ENCODE measurements around the gene SON. TPM values are rescaled to one million over a fixed set of nuclear protein-coding genes. Genes with fewer than 3 reads are reported as not detected.

The SON gene
- total RNA-seq, 2 experiments from 2014 or later = 420 to 438 TPM

DNA sequence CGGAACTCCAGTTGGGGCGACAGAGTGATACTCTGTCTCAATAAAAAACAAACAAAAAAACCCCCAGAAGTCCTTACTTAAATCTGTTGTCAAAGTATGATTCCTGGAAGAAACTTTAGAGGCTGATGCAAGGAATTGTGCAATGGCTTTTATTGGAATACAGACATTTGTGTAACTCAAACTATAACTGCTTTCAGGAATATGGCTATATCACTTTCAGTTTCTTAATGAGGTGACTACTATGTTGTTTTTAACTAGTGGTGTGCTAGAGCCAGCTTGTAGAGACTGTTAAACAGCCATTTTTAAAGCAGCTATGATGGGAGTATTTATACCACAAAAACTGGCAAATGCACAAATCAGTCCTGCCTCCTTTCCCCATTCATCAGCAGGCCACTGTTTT, 28.6 kb upstream of the SON start:
- CTCF ChIA-PET = interaction anchor here (0.6 kb wide), 1 partner anchor 1008 kb away, joined by 5 read pairs; no protein-coding TSS in a partner anchor
- intact Hi-C loops (cut with DNase I, micrococcal nuclease) = no loop called here
- no peak for DNase-seq
- Mint-ChIP-seq H3K4me1 (ENCODE audit: low read depth) (no peaks in the 10 kb centered on the region), H3K36me3 (ENCODE audit: low read depth) (peaks cover 85% of the 10 kb centered on the region), H3K9me3 (no peaks in the 10 kb centered on the region), H3K4me3 (no peak overlapping the region), H3K27ac (no peak overlapping the region), H3K27me3 (no peaks in the 10 kb centered on the region)
- Histone ChIP-seq H3K27me3 (ENCODE audit: control insufficient read depth in 1 of 2, insufficient read depth in 2 of 2, low read length in 2 of 2) (no peaks in the 10 kb centered on the region), H3K36me3 (ENCODE audit: insufficient read depth, low read length) (peaks cover 77% of the 10 kb centered on the region), H3K4me3 (ENCODE audit: low read length) (no peak overlapping the region), H3K4me1 (ENCODE audit: insufficient read depth, low read length) (no peaks in the 10 kb centered on the region), H3K9me3 (ENCODE audit: control insufficient read depth in 1 of 2, insufficient read depth in 1 of 2, low read length in 2 of 2) (no peaks in the 10 kb centered on the region), H3K27ac (ENCODE audit: low read depth in 1 of 2, low read length in 2 of 2) (no peak overlapping the region)
- no peak for ATAC-seq (ENCODE audit: poor library complexity)
- POLR2A ChIA-PET = interaction anchor here (2.0 kb wide), 1 partner anchor 34 kb away, joined by 8 read pairs; the partner anchor contains the start of gene TMEM50B
- TF ChIP-seq, protein P1, sequence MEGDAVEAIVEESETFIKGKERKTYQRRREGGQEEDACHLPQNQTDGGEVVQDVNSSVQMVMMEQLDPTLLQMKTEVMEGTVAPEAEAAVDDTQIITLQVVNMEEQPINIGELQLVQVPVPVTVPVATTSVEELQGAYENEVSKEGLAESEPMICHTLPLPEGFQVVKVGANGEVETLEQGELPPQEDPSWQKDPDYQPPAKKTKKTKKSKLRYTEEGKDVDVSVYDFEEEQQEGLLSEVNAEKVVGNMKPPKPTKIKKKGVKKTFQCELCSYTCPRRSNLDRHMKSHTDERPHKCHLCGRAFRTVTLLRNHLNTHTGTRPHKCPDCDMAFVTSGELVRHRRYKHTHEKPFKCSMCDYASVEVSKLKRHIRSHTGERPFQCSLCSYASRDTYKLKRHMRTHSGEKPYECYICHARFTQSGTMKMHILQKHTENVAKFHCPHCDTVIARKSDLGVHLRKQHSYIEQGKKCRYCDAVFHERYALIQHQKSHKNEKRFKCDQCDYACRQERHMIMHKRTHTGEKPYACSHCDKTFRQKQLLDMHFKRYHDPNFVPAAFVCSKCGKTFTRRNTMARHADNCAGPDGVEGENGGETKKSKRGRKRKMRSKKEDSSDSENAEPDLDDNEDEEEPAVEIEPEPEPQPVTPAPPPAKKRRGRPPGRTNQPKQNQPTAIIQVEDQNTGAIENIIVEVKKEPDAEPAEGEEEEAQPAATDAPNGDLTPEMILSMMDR (IDR thresholded peaks at IDR 0.05) = no peak

DNA sequence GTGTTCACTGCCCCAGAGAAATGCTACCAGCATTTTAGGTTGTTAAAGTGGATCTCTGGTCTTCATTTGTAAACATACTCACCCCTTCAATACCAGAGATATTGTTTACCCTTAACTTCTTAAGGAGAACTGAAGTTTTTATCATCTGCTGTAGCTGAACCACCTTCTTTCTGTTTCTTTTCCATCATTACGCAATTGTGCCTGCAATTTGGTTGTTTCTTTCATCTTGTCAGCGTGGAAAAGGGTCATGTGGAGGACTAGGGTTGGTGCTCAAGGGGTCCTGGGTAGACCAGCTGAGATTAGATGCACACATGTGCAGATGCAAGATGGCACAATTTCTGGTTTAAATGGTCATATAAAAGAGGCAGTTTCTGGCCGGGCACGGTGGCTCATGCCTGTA, 23.9 kb upstream of the SON start:
- H3K4me3 Mint-ChIP-seq = no peak overlapping the region
- ATAC-seq (ENCODE audit: poor library complexity) (no peak), DNase-seq (no peak)
- H3K4me1 Mint-ChIP-seq (ENCODE audit: low read depth) = no peaks in the 10 kb centered on the region
- Histone ChIP-seq H3K4me3 (ENCODE audit: low read length) (no peak overlapping the region), H3K27me3 (ENCODE audit: control insufficient read depth in 1 of 2, insufficient read depth in 2 of 2, low read length in 2 of 2) (no peaks in the 10 kb centered on the region), H3K36me3 (ENCODE audit: insufficient read depth, low read length) (peaks cover 63% of the 10 kb centered on the region), H3K9me3 (ENCODE audit: control insufficient read depth in 1 of 2, insufficient read depth in 1 of 2, low read length in 2 of 2) (no peaks in the 10 kb centered on the region), H3K27ac (ENCODE audit: low read depth in 1 of 2, low read length in 2 of 2) (no peak overlapping the region), H3K4me1 (ENCODE audit: insufficient read depth, low read length) (no peaks in the 10 kb centered on the region)
- ChIA-PET CTCF (no interaction called here), POLR2A (interaction anchor here (0.8 to 2.0 kb wide), 2 partner anchors 10 to 28 kb away, joined by 4 to 5 read pairs; partner anchors contain the start of gene DNAJC28)
- H3K27ac Mint-ChIP-seq = no peak overlapping the region
- H3K27me3 Mint-ChIP-seq = no peaks in the 10 kb centered on the region
- H3K9me3 Mint-ChIP-seq = no peaks in the 10 kb centered on the region
- intact Hi-C loops (cut with DNase I, micrococcal nuclease) = no loop called here
- TF ChIP-seq, protein P1 (IDR thresholded peaks at IDR 0.05) = no peak
- H3K36me3 Mint-ChIP-seq (ENCODE audit: low read depth) = peaks cover 77% of the 10 kb centered on the region

DNA sequence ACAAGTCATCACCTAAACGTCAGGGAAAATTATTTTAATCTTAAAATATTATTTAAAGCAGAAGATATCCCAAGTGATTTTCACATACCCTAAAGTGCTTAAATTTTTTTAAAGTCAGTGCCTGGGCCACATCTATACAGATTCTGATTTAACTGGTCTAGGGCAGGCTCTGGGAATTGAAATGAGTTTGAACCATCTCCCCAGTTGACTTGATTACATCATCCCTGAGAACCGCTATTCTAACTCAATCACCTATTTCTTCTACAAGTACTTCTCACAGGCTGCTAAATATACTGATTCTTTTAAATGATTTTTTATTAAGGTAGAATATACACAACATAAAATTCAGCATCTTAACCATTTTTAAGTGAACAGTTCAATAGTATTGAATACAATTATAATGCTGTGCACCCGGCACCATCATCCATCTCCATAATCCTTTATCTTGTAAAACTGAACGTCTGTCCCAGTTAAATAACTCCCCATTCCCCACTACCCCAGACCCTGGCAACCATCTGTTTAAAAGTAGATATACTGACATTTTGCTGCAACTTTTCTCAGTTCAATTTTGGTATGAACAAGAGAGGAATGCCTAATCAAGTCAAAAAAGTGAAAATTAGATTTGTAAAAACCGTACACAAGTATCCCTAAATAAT, 20.4 kb upstream of the SON start:
- intact Hi-C loops (cut with DNase I, micrococcal nuclease) = no loop called here
- H3K9me3 Mint-ChIP-seq = no peaks in the 10 kb centered on the region
- CTCF ChIA-PET = no interaction called here
- peaks cover 68% of the 10 kb centered on the region for H3K36me3 Mint-ChIP-seq (ENCODE audit: low read depth)
- no peak overlapping the region for H3K27ac ChIP-seq (ENCODE audit: low read depth in 1 of 2, low read length in 2 of 2)
- H3K27me3 Mint-ChIP-seq = no peaks in the 10 kb centered on the region
- H3K27ac Mint-ChIP-seq = no peak overlapping the region
- H3K4me3 Mint-ChIP-seq = no peak overlapping the region
- ATAC-seq (ENCODE audit: poor library complexity) (no peak), DNase-seq (no peak)
- H3K36me3 ChIP-seq (ENCODE audit: insufficient read depth, low read length) = peaks cover 51% of the 10 kb centered on the region
- TF ChIP-seq, protein P1 (IDR thresholded peaks at IDR 0.05) = no peak
- POLR2A ChIA-PET = no interaction called here
- H3K4me3 ChIP-seq (ENCODE audit: low read length) = no peak overlapping the region
- no peaks in the 10 kb centered on the region for H3K9me3 ChIP-seq (ENCODE audit: control insufficient read depth in 1 of 2, insufficient read depth in 1 of 2, low read length in 2 of 2)
- no peaks in the 10 kb centered on the region for H3K4me1 ChIP-seq (ENCODE audit: insufficient read depth, low read length)
- H3K4me1 Mint-ChIP-seq (ENCODE audit: low read depth) = no peaks in the 10 kb centered on the region
- H3K27me3 ChIP-seq (ENCODE audit: control insufficient read depth in 1 of 2, insufficient read depth in 2 of 2, low read length in 2 of 2) = no peaks in the 10 kb centered on the region
